ENCODE data around the gene NKAIN2. TPM values are rescaled to one million over a fixed set of nuclear protein-coding genes. Genes with fewer than 3 reads are reported as not detected.
A peak's percentile ranks its signal among the peaks of the same experiment; 100 is the strongest.

Gene NKAIN2
- total RNA-seq, 1 experiment from 2014 or later: 2.7 TPM

DNA sequence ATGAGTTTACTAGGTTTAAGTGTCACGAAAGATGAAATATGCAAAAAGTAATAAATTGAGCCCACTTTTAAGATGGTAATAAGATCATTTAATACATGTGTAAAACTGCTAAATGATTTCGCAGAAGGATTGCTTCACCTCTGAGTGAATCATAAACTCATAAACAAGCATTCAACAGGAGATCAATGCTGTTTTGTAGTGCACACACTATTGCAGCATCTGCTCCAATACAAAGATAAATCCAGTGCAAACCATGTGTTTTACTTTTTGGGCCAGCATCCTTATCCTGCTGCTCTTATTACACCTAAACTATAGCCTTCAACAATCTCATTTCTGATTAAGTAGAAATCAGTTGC, 400.1 kb downstream of the NKAIN2 start:
- CTCF ChIA-PET: interaction anchor here (0.7 kb wide), 1 partner anchor 30 kb away, joined by 3 read pairs; no protein-coding TSS in a partner anchor
- no peaks in the 10 kb centered on the region for H3K27me3 Mint-ChIP-seq (ENCODE audit: insufficient read depth, unreplicated experiment)
- POLR2A ChIA-PET: interaction anchor here (1.2 kb wide), 1 partner anchor 10 kb away, joined by 3 read pairs; no protein-coding TSS in a partner anchor
- DNase-seq (ENCODE audit: unreplicated experiment): peak; percentile 78
- H3K9me3 Mint-ChIP-seq (ENCODE audit: unreplicated experiment): no peaks in the 10 kb centered on the region
- H3K36me3 Mint-ChIP-seq (ENCODE audit: insufficient read depth, unreplicated experiment): peaks cover 6% of the 10 kb centered on the region
- H3K27ac Mint-ChIP-seq (ENCODE audit: low read depth, unreplicated experiment): peak overlapping the region; percentile 99
- peaks cover 28% of the 10 kb centered on the region for H3K4me1 Mint-ChIP-seq (ENCODE audit: insufficient read depth, unreplicated experiment)
- intact Hi-C loops (cut with micrococcal nuclease): loop anchor here (1.0 to 10.0 kb wide), 6 partner anchors 20 to 591 kb away; no protein-coding TSS in a partner anchor
- peak overlapping the region; percentile 17 for H3K4me3 Mint-ChIP-seq (ENCODE audit: unreplicated experiment)
- TF ChIP-seq, protein P1, sequence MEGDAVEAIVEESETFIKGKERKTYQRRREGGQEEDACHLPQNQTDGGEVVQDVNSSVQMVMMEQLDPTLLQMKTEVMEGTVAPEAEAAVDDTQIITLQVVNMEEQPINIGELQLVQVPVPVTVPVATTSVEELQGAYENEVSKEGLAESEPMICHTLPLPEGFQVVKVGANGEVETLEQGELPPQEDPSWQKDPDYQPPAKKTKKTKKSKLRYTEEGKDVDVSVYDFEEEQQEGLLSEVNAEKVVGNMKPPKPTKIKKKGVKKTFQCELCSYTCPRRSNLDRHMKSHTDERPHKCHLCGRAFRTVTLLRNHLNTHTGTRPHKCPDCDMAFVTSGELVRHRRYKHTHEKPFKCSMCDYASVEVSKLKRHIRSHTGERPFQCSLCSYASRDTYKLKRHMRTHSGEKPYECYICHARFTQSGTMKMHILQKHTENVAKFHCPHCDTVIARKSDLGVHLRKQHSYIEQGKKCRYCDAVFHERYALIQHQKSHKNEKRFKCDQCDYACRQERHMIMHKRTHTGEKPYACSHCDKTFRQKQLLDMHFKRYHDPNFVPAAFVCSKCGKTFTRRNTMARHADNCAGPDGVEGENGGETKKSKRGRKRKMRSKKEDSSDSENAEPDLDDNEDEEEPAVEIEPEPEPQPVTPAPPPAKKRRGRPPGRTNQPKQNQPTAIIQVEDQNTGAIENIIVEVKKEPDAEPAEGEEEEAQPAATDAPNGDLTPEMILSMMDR (IDR thresholded peaks at IDR 0.05; ENCODE audit: unreplicated experiment): no peak
- TSS peak; percentile 87 for BruUV-seq (replicated peaks)

DNA sequence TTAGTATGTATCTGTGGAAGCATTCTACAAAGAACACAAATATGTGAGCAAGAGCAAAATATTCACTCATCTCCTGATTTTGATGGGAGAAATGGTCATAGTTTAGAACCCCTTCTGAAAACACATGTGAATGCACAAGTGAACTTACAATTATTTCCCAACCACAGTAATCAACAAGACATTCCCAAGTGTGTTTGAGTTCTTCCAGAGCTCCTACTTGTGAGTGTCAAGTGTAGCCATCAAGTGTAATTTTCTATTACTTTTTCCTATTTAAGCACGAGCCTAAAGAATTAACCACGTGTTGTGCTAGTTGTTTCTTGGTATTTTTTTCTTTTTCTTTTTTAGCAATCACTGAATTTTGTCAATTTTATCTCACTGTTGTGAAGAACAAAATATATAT, 402.3 kb downstream of the NKAIN2 start:
- no peak overlapping the region for H3K4me3 Mint-ChIP-seq (ENCODE audit: unreplicated experiment)
- BruUV-seq (replicated peaks): no TSS peak
- peaks cover 6% of the 10 kb centered on the region for H3K36me3 Mint-ChIP-seq (ENCODE audit: insufficient read depth, unreplicated experiment)
- TF ChIP-seq, protein P1 (IDR thresholded peaks at IDR 0.05; ENCODE audit: unreplicated experiment): no peak
- H3K4me1 Mint-ChIP-seq (ENCODE audit: insufficient read depth, unreplicated experiment): peaks cover 24% of the 10 kb centered on the region
- no peaks in the 10 kb centered on the region for H3K9me3 Mint-ChIP-seq (ENCODE audit: unreplicated experiment)
- intact Hi-C loops (cut with micrococcal nuclease): loop anchor here (10.0 kb wide), 3 partner anchors 179 to 589 kb away; no protein-coding TSS in a partner anchor
- ChIA-PET POLR2A (no interaction called here), CTCF (no interaction called here)
- DNase-seq (ENCODE audit: unreplicated experiment): no peak
- peak overlapping the region; percentile 90 for H3K27ac Mint-ChIP-seq (ENCODE audit: low read depth, unreplicated experiment)
- H3K27me3 Mint-ChIP-seq (ENCODE audit: insufficient read depth, unreplicated experiment): no peaks in the 10 kb centered on the region

DNA sequence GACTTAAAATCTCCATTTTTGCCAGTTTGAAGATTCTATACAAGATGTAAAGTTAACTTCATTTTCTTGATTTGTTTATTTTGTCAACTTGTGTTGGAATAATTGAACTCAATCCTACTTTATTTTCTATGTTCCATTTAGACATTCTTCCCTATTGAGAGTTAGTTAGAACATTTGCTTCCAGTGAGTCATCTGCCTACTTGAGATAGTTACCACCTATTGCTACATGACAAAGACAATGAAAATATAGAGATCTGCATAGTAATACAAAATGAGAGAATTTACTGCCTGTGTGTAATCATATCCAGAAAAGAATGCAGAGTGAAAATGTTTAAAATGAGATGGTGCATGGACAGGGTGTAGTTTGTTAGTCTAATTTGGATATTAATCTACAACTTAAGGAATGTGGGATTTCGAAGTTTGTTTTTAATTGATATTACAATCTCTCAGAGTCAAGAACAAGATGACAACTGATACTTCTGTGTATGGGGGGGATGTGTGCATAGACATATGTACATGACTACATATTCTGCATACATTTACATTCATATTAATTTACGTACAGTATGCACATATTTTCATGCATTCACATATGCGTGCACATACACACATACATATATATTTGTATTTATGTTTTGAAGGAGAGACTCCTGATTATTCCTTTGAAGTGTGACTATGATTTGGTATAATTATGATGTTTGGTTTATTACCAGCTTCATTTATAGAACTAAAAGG, 420.1 kb downstream of the NKAIN2 start:
- peak overlapping the region; percentile 96 for H3K27ac Mint-ChIP-seq (ENCODE audit: low read depth, unreplicated experiment)
- TF ChIP-seq, protein P1 (IDR thresholded peaks at IDR 0.05; ENCODE audit: unreplicated experiment): no peak
- H3K27me3 Mint-ChIP-seq (ENCODE audit: insufficient read depth, unreplicated experiment): no peaks in the 10 kb centered on the region
- peak overlapping the region; percentile 3 for H3K4me3 Mint-ChIP-seq (ENCODE audit: unreplicated experiment)
- BruUV-seq (replicated peaks): TSS peak; percentile 74
- intact Hi-C loops (cut with micrococcal nuclease): loop anchor here (1.0 kb wide), 1 partner anchor 20 kb away; no protein-coding TSS in a partner anchor
- peaks cover 38% of the 10 kb centered on the region for H3K4me1 Mint-ChIP-seq (ENCODE audit: insufficient read depth, unreplicated experiment)
- ChIA-PET POLR2A (interaction anchor here (0.6 to 1.2 kb wide), 3 partner anchors 21 to 844 kb away, joined by 3 to 7 read pairs (median 3); no protein-coding TSS in a partner anchor), CTCF (interaction anchor here (0.5 to 0.9 kb wide), 4 partner anchors 255 to 931 kb away, joined by 3 read pairs; no protein-coding TSS in a partner anchor)
- peaks cover 17% of the 10 kb centered on the region for H3K9me3 Mint-ChIP-seq (ENCODE audit: unreplicated experiment)
- peaks cover 13% of the 10 kb centered on the region for H3K36me3 Mint-ChIP-seq (ENCODE audit: insufficient read depth, unreplicated experiment)
- peak; percentile 60 for DNase-seq (ENCODE audit: unreplicated experiment)

DNA sequence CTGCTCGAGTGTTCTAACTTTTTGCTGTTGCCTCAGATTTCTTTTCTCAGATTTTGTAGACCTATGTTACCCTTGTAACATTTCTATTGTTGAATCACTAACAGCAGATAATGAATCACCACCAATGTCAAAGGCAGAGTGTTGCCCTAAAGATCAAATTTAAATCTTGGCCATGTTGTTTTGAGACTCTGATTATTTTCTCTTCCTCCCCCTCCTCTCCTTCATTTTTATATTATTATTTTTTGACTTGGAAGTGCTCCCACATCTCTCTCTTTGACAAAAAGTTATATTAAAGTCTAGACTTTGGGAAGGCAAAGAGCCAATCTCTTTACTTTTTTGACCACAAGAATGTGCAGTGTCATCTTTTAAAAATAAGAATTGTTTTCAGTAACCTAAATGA, 422.7 kb downstream of the NKAIN2 start:
- ChIA-PET POLR2A (interaction anchor here (0.6 to 0.9 kb wide), 3 partner anchors 15 to 1894 kb away, joined by 3 read pairs; no protein-coding TSS in a partner anchor), CTCF (interaction anchor here (0.8 kb wide), 1 partner anchor 424 kb away, joined by 3 read pairs; no protein-coding TSS in a partner anchor)
- peaks cover 18% of the 10 kb centered on the region for H3K9me3 Mint-ChIP-seq (ENCODE audit: unreplicated experiment)
- H3K27ac Mint-ChIP-seq (ENCODE audit: low read depth, unreplicated experiment): peak overlapping the region; percentile 97
- peak; percentile 62 for DNase-seq (ENCODE audit: unreplicated experiment)
- peaks cover 38% of the 10 kb centered on the region for H3K4me1 Mint-ChIP-seq (ENCODE audit: insufficient read depth, unreplicated experiment)
- H3K4me3 Mint-ChIP-seq (ENCODE audit: unreplicated experiment): no peak overlapping the region
- H3K36me3 Mint-ChIP-seq (ENCODE audit: insufficient read depth, unreplicated experiment): peaks cover 8% of the 10 kb centered on the region
- TF ChIP-seq, protein P1 (IDR thresholded peaks at IDR 0.05; ENCODE audit: unreplicated experiment): no peak
- intact Hi-C loops (cut with micrococcal nuclease): no loop called here
- no TSS peak for BruUV-seq (replicated peaks)
- H3K27me3 Mint-ChIP-seq (ENCODE audit: insufficient read depth, unreplicated experiment): no peaks in the 10 kb centered on the region
